Coronary artery (tissue), 2 donors: ENCODE results near the gene TCEAL1.

Experiments
- DNase-seq: peaks from one replicate; pipeline ENCODE4 v3.0.0-alpha.2; 2017; ENCODE audit warnings: low spot score
- H3K27ac ChIP-seq, 2 donors: fragments of 200-600 bp; sonication (generic); one replicate each; pipeline ENCODE4 v1.5.1; 2016 to 2019
- H3K4me3 ChIP-seq: fragments of 200-600 bp; sonication (generic); 2 replicates; pipeline ENCODE4 v1.5.1; 2016; ENCODE audit warnings: mild to moderate bottlenecking, moderate library complexity
- TF ChIP-seq, protein P1 (sequence below): fragments of 200-600 bp; sonication (generic); IDR thresholded peaks from one replicate; pipeline ENCODE4 v1.5.1; 2019; ENCODE audit warnings: antibody characterized with exemption

TCEAL1 gene

DNA sequence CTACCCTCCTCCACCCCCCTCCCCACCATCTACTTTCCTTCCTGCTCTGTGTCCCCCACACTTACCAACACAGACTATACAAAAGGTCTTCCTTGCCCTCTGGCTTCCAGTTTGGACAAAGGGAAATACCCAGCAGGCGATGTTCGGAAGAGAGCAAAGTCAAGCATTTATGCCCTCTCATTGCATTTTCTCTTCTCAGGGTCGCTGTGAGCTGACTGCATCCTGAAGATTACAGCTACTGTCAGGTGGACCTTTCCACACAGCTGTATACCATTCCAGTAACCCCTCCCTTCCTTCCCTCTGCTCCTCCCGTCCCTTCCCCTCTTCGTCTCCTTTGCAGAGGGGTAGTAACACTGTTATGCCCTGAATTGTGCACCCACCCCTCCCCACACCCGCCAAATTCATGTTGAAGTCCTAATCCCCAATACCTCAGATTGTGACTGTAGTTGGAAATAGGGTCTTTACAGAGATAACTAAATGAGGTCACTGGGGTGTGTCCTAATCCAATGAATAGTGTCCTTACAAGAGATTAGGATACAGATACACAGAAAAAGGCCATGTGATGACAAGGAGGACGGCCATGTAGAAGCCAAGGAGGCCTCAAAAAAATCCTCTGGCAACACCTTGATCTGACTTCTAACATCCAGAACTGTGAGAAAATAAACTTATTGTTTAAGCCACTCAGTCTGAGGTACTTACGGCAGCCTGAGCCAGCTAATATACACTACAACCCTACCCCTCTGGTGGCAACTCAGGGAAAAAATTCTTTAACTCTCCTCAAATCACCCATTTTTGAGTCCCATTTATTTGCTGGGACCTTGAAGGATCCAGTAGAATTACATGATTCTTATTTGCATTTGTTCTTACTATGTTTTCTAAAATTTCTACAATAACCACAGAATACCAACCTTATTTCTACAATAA, 46.0 kb downstream of the TCEAL1 start:
- H3K4me3 ChIP-seq = no peak overlapping the region
- DNase-seq = no peak
- TF ChIP-seq, protein P1, sequence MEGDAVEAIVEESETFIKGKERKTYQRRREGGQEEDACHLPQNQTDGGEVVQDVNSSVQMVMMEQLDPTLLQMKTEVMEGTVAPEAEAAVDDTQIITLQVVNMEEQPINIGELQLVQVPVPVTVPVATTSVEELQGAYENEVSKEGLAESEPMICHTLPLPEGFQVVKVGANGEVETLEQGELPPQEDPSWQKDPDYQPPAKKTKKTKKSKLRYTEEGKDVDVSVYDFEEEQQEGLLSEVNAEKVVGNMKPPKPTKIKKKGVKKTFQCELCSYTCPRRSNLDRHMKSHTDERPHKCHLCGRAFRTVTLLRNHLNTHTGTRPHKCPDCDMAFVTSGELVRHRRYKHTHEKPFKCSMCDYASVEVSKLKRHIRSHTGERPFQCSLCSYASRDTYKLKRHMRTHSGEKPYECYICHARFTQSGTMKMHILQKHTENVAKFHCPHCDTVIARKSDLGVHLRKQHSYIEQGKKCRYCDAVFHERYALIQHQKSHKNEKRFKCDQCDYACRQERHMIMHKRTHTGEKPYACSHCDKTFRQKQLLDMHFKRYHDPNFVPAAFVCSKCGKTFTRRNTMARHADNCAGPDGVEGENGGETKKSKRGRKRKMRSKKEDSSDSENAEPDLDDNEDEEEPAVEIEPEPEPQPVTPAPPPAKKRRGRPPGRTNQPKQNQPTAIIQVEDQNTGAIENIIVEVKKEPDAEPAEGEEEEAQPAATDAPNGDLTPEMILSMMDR = no peak
- H3K27ac ChIP-seq = no peak overlapping the region

DNA sequence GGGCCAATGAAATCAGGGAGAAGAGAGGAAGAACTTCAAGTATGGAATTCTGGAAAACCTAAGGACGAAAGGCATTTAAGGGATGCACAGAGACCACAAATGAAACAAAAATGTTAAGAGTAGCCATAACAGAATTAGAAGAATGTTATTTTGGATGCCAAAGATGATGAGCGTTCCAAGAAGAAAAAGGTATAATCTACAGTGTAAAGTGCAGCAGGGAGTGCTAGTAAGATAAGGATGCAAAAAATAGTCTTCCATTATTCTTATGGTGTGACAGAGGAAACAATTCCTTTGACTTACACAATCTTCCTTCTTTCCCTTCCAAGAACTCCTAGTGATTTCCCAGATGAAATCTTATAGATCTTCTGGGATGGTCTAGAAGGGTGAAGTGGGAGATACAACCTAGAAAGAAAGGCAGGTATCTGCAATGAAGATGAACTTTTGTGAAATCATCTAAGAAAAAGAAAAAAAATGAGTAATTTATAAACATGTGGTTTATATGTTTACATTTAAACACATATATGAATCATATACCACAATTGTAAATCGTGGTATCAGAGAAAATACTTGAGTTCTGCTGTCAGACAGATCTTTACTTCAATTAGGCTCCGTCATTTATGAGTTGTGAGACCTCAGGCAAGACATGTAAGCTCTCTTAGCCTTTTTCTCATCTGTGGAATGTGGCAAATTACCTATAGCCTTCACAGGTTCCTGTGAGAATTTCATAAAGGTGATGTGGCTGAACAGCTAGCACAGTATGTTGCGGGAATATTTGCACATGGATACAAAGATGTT, 49.6 kb downstream of the TCEAL1 start:
- TF ChIP-seq, protein P1 = no peak
- no peak for DNase-seq
- Histone ChIP-seq H3K4me3 (no peak overlapping the region), H3K27ac (no peak overlapping the region)
